ENCODE data around the gene A3GALT2. TPM values are rescaled to one million over a fixed set of nuclear protein-coding genes. Genes with fewer than 3 reads are reported as not detected.

A3GALT2 gene
- total and polyA plus RNA-seq, 9 of the 15 experiments (the other 6 are each of a cell fraction or from before 2014, with no cell fraction given): not detected

GRCh38 chr1:33349081-33349759, 28.3 kb upstream of the A3GALT2 start (continued):
- TF ChIP-seq ARID4B (CRISPR knock-in tag; IDR thresholded peaks at IDR 0.05) (peak; percentile 14; the same call in 1 of the 2 replicates), SRSF7 (optimal IDR thresholded peaks at IDR 0.05; ENCODE audit: low read depth, low read length) (no peak), MLLT1 (IDR thresholded peaks at IDR 0.05) (0 out of 4 replicates have a peak, but pooled peaks of 1 of the 2 experiments have one; percentile 12), ZNF217 (CRISPR knock-in tag; IDR thresholded peaks at IDR 0.05) (no peak), STAG1 (CRISPR knock-in tag; IDR thresholded peaks at IDR 0.05; ENCODE audit: borderline replicate concordance) (0 out of 2 replicates have a peak, but pooled peaks have one; percentile 9), SNRNP70 (optimal IDR thresholded peaks at IDR 0.05; ENCODE audit: low read depth, low read length) (no peak), MCM7 (IDR thresholded peaks at IDR 0.05) (no peak), RB1 (IDR thresholded peaks at IDR 0.05; ENCODE audit: low read depth) (0 out of 2 replicates have a peak, but pooled peaks have one; percentile 53), RERE (CRISPR knock-in tag; IDR thresholded peaks at IDR 0.05; ENCODE audit: borderline replicate concordance) (no peak), ZFP91 (CRISPR knock-in tag; IDR thresholded peaks at IDR 0.05) (no peak), XRCC3 (IDR thresholded peaks at IDR 0.05) (no peak), KLF13 (tag; IDR thresholded peaks at IDR 0.05; ENCODE audit: borderline replicate concordance, low read depth) (no peak), E2F3 (CRISPR knock-in tag; IDR thresholded peaks at IDR 0.05) (peak; percentile 51; the same call in 1 of the 2 replicates), HNRNPLL (IDR thresholded peaks at IDR 0.05; ENCODE audit: low read depth, low read length, poor library complexity, severe bottlenecking) (no peak)
